WI38 (cell line): Measurements from ENCODE around the gene SKI.

Experiments
- H3K4me3 ChIP-seq: 2 replicates; pipeline ENCODE4 v1.5.1; 2011; ENCODE audit warnings: low read depth, mild to moderate bottlenecking, control low read depth, low read length
- CTCF ChIP-seq: IDR thresholded peaks from 2 replicates; pipeline ENCODE4 v1.5.1; 2012; ENCODE audit warnings: low read depth, mild to moderate bottlenecking, control low read depth, low read length

Gene SKI

GRCh38 chr1:2337081-2337480 is 109.0 kb downstream of the SKI start:
- H3K4me3 ChIP-seq, result no peak overlapping the region
- TF ChIP-seq CTCF, result no peak

GRCh38 chr1:2337501-2337900 is 109.4 kb downstream of the SKI start:
- no peak overlapping the region for H3K4me3 ChIP-seq
- no peak for TF ChIP-seq CTCF

GRCh38 chr1:2339206-2340085 is 111.3 kb downstream of the SKI start:
- TF ChIP-seq CTCF, result no peak
- no peak overlapping the region for H3K4me3 ChIP-seq

- no peak for TF ChIP-seq CTCF
- no peak overlapping the region for H3K4me3 ChIP-seq
Measured at GRCh38 chr1:2340086-2340917, 112.2 kb downstream of the SKI start.

GRCh38 chr1:2340918-2341254 is 112.8 kb downstream of the SKI start:
- H3K4me3 ChIP-seq, result no peak overlapping the region
- no peak for TF ChIP-seq CTCF

- H3K4me3 ChIP-seq, result no peak overlapping the region
- TF ChIP-seq CTCF, result no peak
Measured at GRCh38 chr1:2341706-2342383, 113.7 kb downstream of the SKI start.
